RWPE1 (cell line): ENCODE results near the gene RTP3.
"Not testable (repeated sequence)": the region's sequence is repeated elsewhere in the genome, so short reads cannot be mapped to it uniquely, and the experiment has no call there.

Experiments used
- CTCF ChIA-PET: fragments of 350-600 bp; sonication (Branson Sonifier 250); formaldehyde crosslinking; extraction: SDS; loops from one replicate; lab custom pipeline; 2021; lab: Yijun Ruan, JAX
- POLR2A ChIA-PET: fragments of 400-600 bp; formaldehyde crosslinking; extraction: SDS; loops from one replicate; lab custom pipeline; 2020; ENCODE audit warnings: antibody characterized with exemption; ENCODE audit not compliant: low non-redundant PET; lab: Yijun Ruan, JAX
- DNase-seq: peaks from one replicate; pipeline ENCODE4 v3.0.0; 2012; ENCODE audit warnings: low spot score
- H3K27ac ChIP-seq: fragments of 450-650 bp; 2 replicates; pipeline ENCODE4 v1.5.1; 2017
- CTCF ChIP-seq: fragments of 450-650 bp; conservative IDR thresholded peaks from 2 replicates; pipeline ENCODE4 v1.5.1; 2017; ENCODE audit warnings: low read depth, mild to moderate bottlenecking

RTP3 gene

GRCh38 chr3:46533091-46533490 lies 35.3 kb downstream of the RTP3 start:
- DNase-seq, result no peak
- CTCF ChIA-PET, result no interaction called here
- H3K27ac ChIP-seq, result no peak overlapping the region
- no peak for TF ChIP-seq CTCF
- POLR2A ChIA-PET, result no interaction called here

GRCh38 chr3:46535746-46536145 lies 38.0 kb downstream of the RTP3 start:
- ChIA-PET POLR2A (no interaction called here), CTCF (no interaction called here)
- no peak for TF ChIP-seq CTCF
- DNase-seq, result no peak
- no peak overlapping the region for H3K27ac ChIP-seq

GRCh38 chr3:46536758-46537157 lies 39.0 kb downstream of the RTP3 start:
- POLR2A ChIA-PET, result no interaction called here
- TF ChIP-seq CTCF, result no peak
- no peak overlapping the region for H3K27ac ChIP-seq
- DNase-seq, result no peak
- CTCF ChIA-PET, result no interaction called here

- H3K27ac ChIP-seq, result no peak overlapping the region
- ChIA-PET POLR2A (no interaction called here), CTCF (no interaction called here)
- no peak for DNase-seq
- TF ChIP-seq CTCF, result no peak
Observed at GRCh38 chr3:46537316-46537715, 39.5 kb downstream of the RTP3 start.

- H3K27ac ChIP-seq, result no peak overlapping the region
Observed at GRCh38 chr3:46537779-46538178, 40.0 kb downstream of the RTP3 start.

GRCh38 chr3:46538425-46538802 lies 40.6 kb downstream of the RTP3 start:
- CTCF ChIA-PET, DNase-seq, POLR2A ChIA-PET, H3K27ac ChIP-seq: not testable (repeated sequence)

More at GRCh38 chr3:46537779-46538178, 40.0 kb downstream of the RTP3 start:
- CTCF ChIA-PET, result interaction anchor here (0.5 kb wide), 1 partner anchor 45 kb away, joined by 3 read pairs; no protein-coding TSS in a partner anchor
- no peak for TF ChIP-seq CTCF
- POLR2A ChIA-PET, result no interaction called here
- DNase-seq, result no peak

GRCh38 chr3:46538803-46539442 lies 41.1 kb downstream of the RTP3 start:
- TF ChIP-seq CTCF, result no peak
- no peak for DNase-seq
- POLR2A ChIA-PET, result no interaction called here
- CTCF ChIA-PET, result no interaction called here
- no peak overlapping the region for H3K27ac ChIP-seq
